GM21723 (cell line): ENCODE results near the gene NUP93.

ENCODE experiments used
- ATAC-seq: cut with Tn5 transposase; IDR thresholded peaks from one replicate; pipeline ENCODE4 v1.9.1; 2021; ENCODE audit warnings: mild to moderate bottlenecking, moderate library complexity; ENCODE audit not compliant: unreplicated experiment

The NUP93 gene

GRCh38 chr16:56842133-56842532 lies 112.2 kb downstream of the NUP93 start:
- ATAC-seq: no peak

- no peak for ATAC-seq
Observed at GRCh38 chr16:56844056-56844455, 114.1 kb downstream of the NUP93 start.

- ATAC-seq: no peak
Observed at GRCh38 chr16:56847173-56847910, 117.4 kb downstream of the NUP93 start.

GRCh38 chr16:56848029-56848936 lies 118.4 kb downstream of the NUP93 start:
- ATAC-seq: no peak

GRCh38 chr16:56848955-56849689 lies 119.2 kb downstream of the NUP93 start:
- ATAC-seq: no peak

GRCh38 chr16:56849690-56850680 lies 120.1 kb downstream of the NUP93 start:
- no peak for ATAC-seq

GRCh38 chr16:56851671-56852400 lies 121.9 kb downstream of the NUP93 start:
- no peak for ATAC-seq

GRCh38 chr16:56852401-56852730 lies 122.4 kb downstream of the NUP93 start:
- ATAC-seq: no peak

- no peak for ATAC-seq
Observed at GRCh38 chr16:56852968-56853367, 123.0 kb downstream of the NUP93 start.

- ATAC-seq: no peak
Observed at GRCh38 chr16:56855201-56855600, 125.3 kb downstream of the NUP93 start.

GRCh38 chr16:56855946-56856345 lies 126.0 kb downstream of the NUP93 start:
- no peak for ATAC-seq

- ATAC-seq: no peak
Observed at GRCh38 chr16:56856876-56857447, 127.0 kb downstream of the NUP93 start.

- ATAC-seq: no peak
Observed at GRCh38 chr16:56858374-56858773, 128.4 kb downstream of the NUP93 start.

GRCh38 chr16:56859636-56860035 lies 129.7 kb downstream of the NUP93 start:
- no peak for ATAC-seq

- peak; percentile 86 for ATAC-seq
Observed at GRCh38 chr16:56860226-56861020, 130.5 kb downstream of the NUP93 start.

- no peak for ATAC-seq
Observed at GRCh38 chr16:56861092-56861610, 131.2 kb downstream of the NUP93 start.

GRCh38 chr16:56861756-56862155 lies 131.8 kb downstream of the NUP93 start:
- ATAC-seq: no peak

GRCh38 chr16:56862776-56863175 lies 132.8 kb downstream of the NUP93 start:
- ATAC-seq: no peak
